Sigmoid colon (tissue), 3 donors: ENCODE data around the gene TRPM2.

ENCODE experiments used
- POLR2A ChIP-seq, 2 donors: fragments of 450-650 bp; IDR thresholded peaks; one replicate each; pipeline ENCODE4 v1.6.1; 2016; ENCODE audit warnings: antibody characterized with exemption in 2 of 2, mild to moderate bottlenecking in 2 of 2, moderate library complexity in 2 of 2
- TF ChIP-seq, protein P1 (sequence below), 4 experiments: fragments of 450-650 bp in 3 of 4; fragments of 200-600 bp in 1 of 4; IDR thresholded peaks; one replicate each; pipeline ENCODE4 v1.5.1; 2016 to 2019; ENCODE audit warnings: antibody characterized with exemption in 4 of 4, mild to moderate bottlenecking in 3 of 4, moderate library complexity in 2 of 4

DNA sequence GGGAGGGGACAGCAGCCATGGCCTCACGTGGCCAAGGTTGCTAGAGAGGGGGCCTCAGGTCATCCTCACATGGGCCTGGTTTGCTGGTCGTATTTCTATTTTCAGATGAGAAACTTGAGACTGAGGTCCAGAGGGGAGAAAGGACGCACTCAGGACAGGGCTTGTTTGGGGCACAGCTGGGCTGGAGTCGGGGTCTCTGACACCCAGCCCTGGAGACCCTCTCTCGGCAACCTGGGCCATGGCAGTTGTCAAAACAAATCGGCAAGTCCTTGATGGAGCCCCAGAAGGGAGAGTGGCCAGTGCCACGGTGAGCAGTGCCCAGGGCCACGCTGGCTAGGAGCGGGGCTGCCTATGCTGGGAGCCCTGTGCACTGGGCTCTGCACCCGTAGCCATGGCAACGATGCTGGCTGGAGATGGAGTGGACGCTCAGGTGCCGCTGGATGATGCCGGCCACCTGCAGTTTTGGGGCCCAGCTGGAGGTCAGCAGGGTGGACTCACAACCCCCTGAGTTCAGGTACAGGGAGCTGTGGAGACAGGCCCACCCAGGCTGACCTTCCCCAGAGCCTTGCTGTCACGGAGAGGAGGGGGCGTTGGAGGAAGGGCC is 113.0 kb downstream of the TRPM2 start:
- TF ChIP-seq, protein P1, sequence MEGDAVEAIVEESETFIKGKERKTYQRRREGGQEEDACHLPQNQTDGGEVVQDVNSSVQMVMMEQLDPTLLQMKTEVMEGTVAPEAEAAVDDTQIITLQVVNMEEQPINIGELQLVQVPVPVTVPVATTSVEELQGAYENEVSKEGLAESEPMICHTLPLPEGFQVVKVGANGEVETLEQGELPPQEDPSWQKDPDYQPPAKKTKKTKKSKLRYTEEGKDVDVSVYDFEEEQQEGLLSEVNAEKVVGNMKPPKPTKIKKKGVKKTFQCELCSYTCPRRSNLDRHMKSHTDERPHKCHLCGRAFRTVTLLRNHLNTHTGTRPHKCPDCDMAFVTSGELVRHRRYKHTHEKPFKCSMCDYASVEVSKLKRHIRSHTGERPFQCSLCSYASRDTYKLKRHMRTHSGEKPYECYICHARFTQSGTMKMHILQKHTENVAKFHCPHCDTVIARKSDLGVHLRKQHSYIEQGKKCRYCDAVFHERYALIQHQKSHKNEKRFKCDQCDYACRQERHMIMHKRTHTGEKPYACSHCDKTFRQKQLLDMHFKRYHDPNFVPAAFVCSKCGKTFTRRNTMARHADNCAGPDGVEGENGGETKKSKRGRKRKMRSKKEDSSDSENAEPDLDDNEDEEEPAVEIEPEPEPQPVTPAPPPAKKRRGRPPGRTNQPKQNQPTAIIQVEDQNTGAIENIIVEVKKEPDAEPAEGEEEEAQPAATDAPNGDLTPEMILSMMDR (IDR thresholded peaks at IDR 0.05), result no peak
- TF ChIP-seq POLR2A (IDR thresholded peaks at IDR 0.05), result no peak
